ENCODE measurements around the gene SH3PXD2A.

SH3PXD2A gene

DNA sequence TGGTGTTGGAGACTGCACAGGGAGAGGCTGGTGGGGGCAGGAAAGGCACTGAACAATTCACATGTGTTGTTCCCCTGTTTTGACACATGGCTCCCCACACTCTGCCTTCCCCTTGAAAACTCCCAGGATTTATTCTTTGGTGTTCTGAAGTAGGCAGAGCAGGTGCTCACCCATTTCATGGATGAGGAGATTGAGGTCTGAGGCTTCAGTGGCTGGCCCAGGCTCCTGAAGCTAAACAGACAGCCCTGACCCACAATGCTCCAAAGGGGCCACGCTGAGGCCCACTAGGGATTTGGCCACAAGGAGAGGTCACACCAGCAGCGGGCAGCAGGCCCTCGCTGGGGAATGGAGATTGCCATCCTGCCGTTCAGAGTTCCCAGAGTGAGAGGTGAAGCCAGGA is 157.6 kb downstream of the SH3PXD2A start:
- H3K4me1 ChIP-seq (ENCODE audit: control insufficient read depth in 2 of 2, insufficient read depth in 2 of 2, low read length in 2 of 2): peaks cover 29 to 33% of the 10 kb centered on the region in 2 donors
- no peak overlapping the region for H3K9ac ChIP-seq (ENCODE audit: low read depth in 1 of 2, low read length in 2 of 2)

DNA sequence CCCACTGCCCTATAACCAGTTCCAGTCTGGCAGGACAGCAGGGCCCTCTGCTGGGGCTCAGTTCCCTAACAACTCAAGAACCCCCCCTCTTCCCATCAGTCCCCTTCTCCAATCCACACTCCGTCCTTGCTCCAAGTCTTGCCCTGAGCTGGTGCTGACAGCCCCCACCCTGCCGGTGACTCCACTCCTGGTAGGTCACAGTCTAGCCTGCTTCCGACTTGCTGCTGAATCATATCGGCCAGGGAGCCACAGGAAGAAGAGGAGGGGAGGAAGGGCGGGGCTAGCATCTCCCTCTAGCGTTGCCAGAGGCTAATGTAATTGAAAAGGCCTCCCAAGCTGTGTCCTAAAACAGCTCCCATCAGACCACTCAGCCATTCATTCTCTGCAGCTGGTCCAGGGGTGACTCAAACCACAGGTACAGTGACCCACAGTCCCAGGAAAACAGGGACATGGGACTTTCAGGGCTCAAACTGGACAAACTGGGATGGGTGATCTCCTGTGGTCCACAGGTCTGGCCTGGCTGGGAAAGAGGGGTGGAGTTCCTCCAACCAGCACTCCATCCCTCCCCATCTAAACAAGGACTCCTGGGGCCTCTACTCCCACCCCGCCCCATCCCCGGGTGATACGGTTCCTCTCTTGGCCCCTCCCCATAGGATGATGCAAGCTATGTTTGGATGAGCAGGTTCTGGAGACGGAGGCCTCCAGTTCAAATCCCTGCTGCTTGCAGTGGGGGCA is 158.8 kb downstream of the SH3PXD2A start:
- no peaks in the 10 kb centered on the region for H3K9me3 ChIP-seq (ENCODE audit: control insufficient read depth in 2 of 2, low read length in 2 of 2)
- no peaks in the 10 kb centered on the region for H3K27me3 ChIP-seq (ENCODE audit: control insufficient read depth in 2 of 2, insufficient read depth in 2 of 2, low read length in 2 of 2)
- peak overlapping the region in 1 of 2 donors; percentile 30 for H3K9ac ChIP-seq (ENCODE audit: low read depth in 1 of 2, low read length in 2 of 2)
- no peak overlapping the region for H3K4me3 ChIP-seq (ENCODE audit: low read length in 2 of 2)
- peaks cover 32 to 33% of the 10 kb centered on the region in 2 donors for H3K4me1 ChIP-seq (ENCODE audit: control insufficient read depth in 2 of 2, insufficient read depth in 2 of 2, low read length in 2 of 2)
- peaks cover 3 to 9% of the 10 kb centered on the region in 2 donors for H3K36me3 ChIP-seq (ENCODE audit: control insufficient read depth in 2 of 2, insufficient read depth in 2 of 2, low read length in 2 of 2)
- peak overlapping the region; percentile 66 to 83 for H3K27ac ChIP-seq (ENCODE audit: low read depth in 2 of 2, low read length in 2 of 2)

More for the DNA sequence above, 157.6 kb downstream of the SH3PXD2A start:
- no peaks in the 10 kb centered on the region for H3K9me3 ChIP-seq (ENCODE audit: control insufficient read depth in 2 of 2, low read length in 2 of 2)
- no peaks in the 10 kb centered on the region for H3K27me3 ChIP-seq (ENCODE audit: control insufficient read depth in 2 of 2, insufficient read depth in 2 of 2, low read length in 2 of 2)
- H3K27ac ChIP-seq (ENCODE audit: low read depth in 2 of 2, low read length in 2 of 2): no peak overlapping the region
- no peak overlapping the region for H3K4me3 ChIP-seq (ENCODE audit: low read length in 2 of 2)
- H3K36me3 ChIP-seq (ENCODE audit: control insufficient read depth in 2 of 2, insufficient read depth in 2 of 2, low read length in 2 of 2): peaks cover 3 to 9% of the 10 kb centered on the region in 2 donors

DNA sequence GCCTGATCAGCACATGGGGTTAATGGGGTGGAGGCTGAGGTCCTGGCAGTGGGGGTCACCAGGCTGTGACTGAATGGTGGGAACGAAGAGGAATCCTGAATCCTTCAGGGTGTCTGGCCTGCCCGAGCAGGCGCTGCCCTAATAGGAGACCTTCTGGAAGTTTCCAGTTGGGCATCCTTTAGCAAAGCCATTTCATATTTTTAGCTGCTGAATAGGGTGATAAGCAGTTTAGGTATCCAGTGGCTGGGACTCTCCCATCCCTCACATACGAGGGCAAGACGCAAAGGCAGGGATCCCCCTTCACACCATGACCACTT is 159.3 kb downstream of the SH3PXD2A start:
- Histone ChIP-seq H3K27me3 (ENCODE audit: control insufficient read depth in 2 of 2, insufficient read depth in 2 of 2, low read length in 2 of 2) (no peaks in the 10 kb centered on the region), H3K4me1 (ENCODE audit: control insufficient read depth in 2 of 2, insufficient read depth in 2 of 2, low read length in 2 of 2) (peaks cover 33 to 34% of the 10 kb centered on the region in 2 donors), H3K36me3 (ENCODE audit: control insufficient read depth in 2 of 2, insufficient read depth in 2 of 2, low read length in 2 of 2) (peaks cover 3 to 9% of the 10 kb centered on the region in 2 donors), H3K9me3 (ENCODE audit: control insufficient read depth in 2 of 2, low read length in 2 of 2) (no peaks in the 10 kb centered on the region), H3K4me3 (ENCODE audit: low read length in 2 of 2) (no peak overlapping the region), H3K27ac (ENCODE audit: low read depth in 2 of 2, low read length in 2 of 2) (peak overlapping the region; percentile 66 to 83), H3K9ac (ENCODE audit: low read depth in 1 of 2, low read length in 2 of 2) (peak overlapping the region in 1 of 2 donors; percentile 30)

DNA sequence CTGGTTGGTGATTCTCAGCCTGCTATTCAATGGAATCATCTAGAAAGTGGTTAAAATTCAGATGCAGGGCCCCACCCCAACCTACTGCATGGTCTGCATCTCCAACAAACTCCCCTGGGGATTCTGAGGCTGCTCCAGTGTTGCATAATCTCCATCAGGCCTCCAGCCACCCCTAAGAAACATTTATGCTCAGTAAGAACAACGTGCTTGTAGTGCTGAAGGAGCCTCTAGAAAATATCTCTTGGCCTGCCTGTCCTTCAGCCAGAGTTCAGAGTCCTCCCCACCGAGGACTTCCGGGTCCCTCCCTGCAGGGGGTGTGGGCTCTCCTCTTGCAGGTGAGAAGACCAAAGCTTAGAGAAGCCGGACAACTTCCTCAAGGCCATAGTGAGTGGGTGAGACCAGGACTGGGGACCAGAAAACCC is 159.8 kb downstream of the SH3PXD2A start:
- peaks cover 33 to 38% of the 10 kb centered on the region in 2 donors for H3K4me1 ChIP-seq (ENCODE audit: control insufficient read depth in 2 of 2, insufficient read depth in 2 of 2, low read length in 2 of 2)
- no peaks in the 10 kb centered on the region for H3K27me3 ChIP-seq (ENCODE audit: control insufficient read depth in 2 of 2, insufficient read depth in 2 of 2, low read length in 2 of 2)
- H3K27ac ChIP-seq (ENCODE audit: low read depth in 2 of 2, low read length in 2 of 2): peak overlapping the region; percentile 66 to 83
- no peaks in the 10 kb centered on the region for H3K9me3 ChIP-seq (ENCODE audit: control insufficient read depth in 2 of 2, low read length in 2 of 2)
- H3K4me3 ChIP-seq (ENCODE audit: low read length in 2 of 2): no peak overlapping the region
- H3K36me3 ChIP-seq (ENCODE audit: control insufficient read depth in 2 of 2, insufficient read depth in 2 of 2, low read length in 2 of 2): peaks cover 3 to 8% of the 10 kb centered on the region in 2 donors
- H3K9ac ChIP-seq (ENCODE audit: low read depth in 1 of 2, low read length in 2 of 2): peak overlapping the region in 1 of 2 donors; percentile 30

DNA sequence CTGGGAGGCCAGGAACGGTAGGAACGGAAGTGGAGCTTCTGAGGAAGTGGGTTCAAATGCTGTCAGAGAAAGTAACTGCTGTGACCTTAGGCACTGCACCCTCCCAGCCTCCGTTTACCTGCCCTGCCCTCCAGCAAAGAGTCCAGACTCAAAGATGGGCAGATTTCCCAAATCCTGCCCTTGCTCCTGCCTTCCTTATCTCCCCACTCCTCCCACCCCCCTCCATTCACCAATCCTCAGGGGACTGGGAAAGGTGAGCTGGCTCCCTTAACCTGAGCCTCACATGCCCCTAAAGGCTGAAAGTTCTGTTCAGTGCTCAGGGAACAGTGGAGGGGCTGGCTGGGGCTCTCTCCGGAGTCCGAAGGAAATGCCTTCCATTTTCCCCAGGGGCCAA is 161.6 kb downstream of the SH3PXD2A start:
- no peaks in the 10 kb centered on the region for H3K36me3 ChIP-seq (ENCODE audit: control insufficient read depth in 2 of 2, insufficient read depth in 2 of 2, low read length in 2 of 2)
- peaks cover 36 to 38% of the 10 kb centered on the region in 2 donors for H3K4me1 ChIP-seq (ENCODE audit: control insufficient read depth in 2 of 2, insufficient read depth in 2 of 2, low read length in 2 of 2)
- H3K27ac ChIP-seq (ENCODE audit: low read depth in 2 of 2, low read length in 2 of 2): no peak overlapping the region
- H3K4me3 ChIP-seq (ENCODE audit: low read length in 2 of 2): peak overlapping the region; percentile 28 to 49
- H3K27me3 ChIP-seq (ENCODE audit: control insufficient read depth in 2 of 2, insufficient read depth in 2 of 2, low read length in 2 of 2): no peaks in the 10 kb centered on the region
- H3K9ac ChIP-seq (ENCODE audit: low read depth in 1 of 2, low read length in 2 of 2): peak overlapping the region; percentile 17 to 23
- no peaks in the 10 kb centered on the region for H3K9me3 ChIP-seq (ENCODE audit: control insufficient read depth in 2 of 2, low read length in 2 of 2)

DNA sequence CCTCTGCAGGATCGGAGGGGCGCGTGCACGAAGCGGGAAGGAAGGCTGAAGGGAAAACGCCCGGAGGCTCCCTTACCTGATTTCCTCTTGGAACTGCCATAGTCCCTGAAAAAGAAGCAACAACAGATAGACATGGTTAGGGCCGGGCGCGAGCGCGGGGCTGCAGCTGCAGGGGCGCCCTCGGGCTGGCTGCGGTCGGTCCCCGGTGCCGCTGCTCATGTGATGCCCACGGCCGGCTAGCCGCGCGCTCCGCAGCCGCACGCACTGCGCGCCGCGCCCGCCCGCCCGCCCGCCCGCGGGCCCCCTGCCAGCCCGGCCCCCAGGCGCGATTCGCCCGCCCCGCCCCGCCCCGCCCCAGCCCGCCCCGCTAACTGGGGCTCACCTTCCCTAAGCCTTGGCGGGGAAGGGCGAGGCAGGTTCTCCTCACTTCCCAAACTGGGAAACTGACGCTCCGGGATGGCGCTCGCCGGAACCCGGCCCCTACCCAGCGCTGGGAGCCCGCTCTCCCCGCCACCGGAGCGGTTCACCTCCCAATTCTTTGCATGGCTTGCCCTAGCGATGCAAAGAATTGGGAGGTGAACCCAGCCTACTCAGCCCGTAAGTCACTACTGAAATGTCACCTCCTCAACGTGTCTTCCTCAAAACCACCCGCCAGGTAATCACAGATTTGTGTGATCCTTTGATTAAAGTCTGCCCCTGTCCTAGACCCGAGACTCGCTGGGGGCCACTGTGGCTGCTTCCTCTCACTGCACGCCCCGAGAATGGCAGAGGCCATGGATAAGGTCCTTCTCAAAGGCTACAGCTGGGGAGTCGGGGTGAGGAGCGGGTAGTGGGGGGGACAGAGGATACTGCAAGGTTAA is 162.2 kb downstream of the SH3PXD2A start:
- Histone ChIP-seq H3K27me3 (ENCODE audit: control insufficient read depth in 2 of 2, insufficient read depth in 2 of 2, low read length in 2 of 2) (no peaks in the 10 kb centered on the region), H3K9me3 (ENCODE audit: control insufficient read depth in 2 of 2, low read length in 2 of 2) (no peaks in the 10 kb centered on the region), H3K36me3 (ENCODE audit: control insufficient read depth in 2 of 2, insufficient read depth in 2 of 2, low read length in 2 of 2) (no peaks in the 10 kb centered on the region), H3K27ac (ENCODE audit: low read depth in 2 of 2, low read length in 2 of 2) (no peak overlapping the region), H3K4me1 (ENCODE audit: control insufficient read depth in 2 of 2, insufficient read depth in 2 of 2, low read length in 2 of 2) (peaks cover 41 to 43% of the 10 kb centered on the region in 2 donors), H3K9ac (ENCODE audit: low read depth in 1 of 2, low read length in 2 of 2) (peak overlapping the region; percentile 17 to 23), H3K4me3 (ENCODE audit: low read length in 2 of 2) (peak overlapping the region; percentile 47 to 59)

DNA sequence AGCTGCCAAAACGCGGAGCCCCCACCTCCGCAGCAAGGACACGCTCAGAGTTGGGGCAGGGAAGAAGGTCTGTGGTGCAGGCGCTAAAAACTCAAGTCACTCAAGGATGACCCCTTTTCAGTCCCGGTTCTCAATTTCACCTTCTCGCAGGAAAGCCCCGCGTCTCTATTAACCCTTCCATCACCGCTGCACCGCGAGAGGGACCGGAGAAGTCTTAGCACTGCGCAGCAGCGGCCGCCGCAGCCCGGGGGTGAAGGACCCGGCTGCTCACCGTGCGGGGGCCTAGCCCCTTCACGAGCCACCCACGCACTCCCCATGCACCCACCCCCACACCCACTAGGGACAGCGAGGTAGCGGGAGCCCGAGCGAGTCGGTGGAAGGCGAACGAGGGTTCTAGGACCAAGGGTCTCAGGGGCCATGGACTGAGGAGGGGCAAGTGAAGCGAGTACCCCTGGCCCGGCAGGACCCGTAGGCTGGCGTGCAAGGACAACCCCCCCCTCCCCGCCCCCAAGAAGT is 162.9 kb downstream of the SH3PXD2A start:
- no peak overlapping the region for H3K27ac ChIP-seq (ENCODE audit: low read depth in 2 of 2, low read length in 2 of 2)
- H3K9me3 ChIP-seq (ENCODE audit: control insufficient read depth in 2 of 2, low read length in 2 of 2): no peaks in the 10 kb centered on the region
- no peak overlapping the region for H3K9ac ChIP-seq (ENCODE audit: low read depth in 1 of 2, low read length in 2 of 2)
- H3K36me3 ChIP-seq (ENCODE audit: control insufficient read depth in 2 of 2, insufficient read depth in 2 of 2, low read length in 2 of 2): no peaks in the 10 kb centered on the region
- H3K27me3 ChIP-seq (ENCODE audit: control insufficient read depth in 2 of 2, insufficient read depth in 2 of 2, low read length in 2 of 2): no peaks in the 10 kb centered on the region
- peaks cover 43 to 46% of the 10 kb centered on the region in 2 donors for H3K4me1 ChIP-seq (ENCODE audit: control insufficient read depth in 2 of 2, insufficient read depth in 2 of 2, low read length in 2 of 2)
- peak overlapping the region; percentile 47 to 59 for H3K4me3 ChIP-seq (ENCODE audit: low read length in 2 of 2)

DNA sequence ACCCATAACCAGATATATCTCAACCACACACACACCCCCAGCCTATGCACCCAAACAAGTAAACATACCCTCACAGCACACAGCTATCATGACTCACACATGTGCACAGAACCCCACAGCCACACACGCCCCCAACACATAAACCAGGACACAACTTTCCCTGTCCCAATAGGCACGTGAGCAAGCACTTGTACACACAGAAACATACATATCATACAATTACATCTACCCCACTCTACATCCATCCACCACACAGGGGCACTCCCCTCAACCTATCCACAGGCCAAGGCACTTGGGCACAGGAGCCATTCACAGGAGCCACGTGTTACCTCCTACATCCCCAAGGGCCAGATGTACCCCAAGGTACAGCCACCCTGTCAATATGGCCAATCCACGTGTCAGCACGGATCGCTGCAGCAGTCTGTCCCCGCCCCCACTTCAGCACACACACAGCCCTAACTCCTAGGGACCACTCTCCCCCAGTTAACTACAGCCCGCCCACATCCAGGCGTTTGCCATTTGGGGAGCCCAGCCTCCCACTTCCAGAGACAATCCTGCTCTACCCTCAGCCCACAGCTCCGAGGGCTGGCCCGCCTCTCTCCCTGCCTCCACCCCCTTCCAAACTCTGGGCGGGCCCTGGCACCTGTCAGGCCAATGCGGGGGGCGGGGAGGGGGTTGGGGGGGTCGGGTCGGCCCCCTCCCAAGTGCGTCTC is 163.5 kb downstream of the SH3PXD2A start:
- H3K27me3 ChIP-seq (ENCODE audit: control insufficient read depth in 2 of 2, insufficient read depth in 2 of 2, low read length in 2 of 2): no peaks in the 10 kb centered on the region
- H3K27ac ChIP-seq (ENCODE audit: low read depth in 2 of 2, low read length in 2 of 2): no peak overlapping the region
- H3K9ac ChIP-seq (ENCODE audit: low read depth in 1 of 2, low read length in 2 of 2): no peak overlapping the region
- no peaks in the 10 kb centered on the region for H3K9me3 ChIP-seq (ENCODE audit: control insufficient read depth in 2 of 2, low read length in 2 of 2)
- H3K4me3 ChIP-seq (ENCODE audit: low read length in 2 of 2): peak overlapping the region in 1 of 2 donors; percentile 22
- peaks cover 43 to 46% of the 10 kb centered on the region in 2 donors for H3K4me1 ChIP-seq (ENCODE audit: control insufficient read depth in 2 of 2, insufficient read depth in 2 of 2, low read length in 2 of 2)
- H3K36me3 ChIP-seq (ENCODE audit: control insufficient read depth in 2 of 2, insufficient read depth in 2 of 2, low read length in 2 of 2): no peaks in the 10 kb centered on the region

DNA sequence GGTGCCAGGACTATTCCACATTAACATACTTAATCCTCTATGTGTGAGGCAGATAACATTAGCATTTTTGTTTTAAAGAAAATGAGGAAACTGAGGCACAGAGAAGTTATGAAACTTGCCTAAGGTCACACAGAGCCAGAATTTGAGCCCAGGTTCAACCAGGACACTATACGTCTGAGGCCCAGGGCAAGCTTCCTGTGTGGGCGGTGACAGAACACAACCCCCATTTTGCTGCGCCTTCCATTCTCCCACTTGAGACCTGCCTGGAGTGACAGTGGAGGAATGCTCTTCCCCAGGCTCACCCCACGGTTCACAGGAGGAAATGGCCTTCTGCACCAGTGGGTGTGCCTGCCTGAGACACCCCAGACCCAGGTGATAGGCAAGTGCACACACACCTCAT is 164.1 kb downstream of the SH3PXD2A start:
- no peak overlapping the region for H3K27ac ChIP-seq (ENCODE audit: low read depth in 2 of 2, low read length in 2 of 2)
- H3K9ac ChIP-seq (ENCODE audit: low read depth in 1 of 2, low read length in 2 of 2): no peak overlapping the region
- no peak overlapping the region for H3K4me3 ChIP-seq (ENCODE audit: low read length in 2 of 2)
- H3K27me3 ChIP-seq (ENCODE audit: control insufficient read depth in 2 of 2, insufficient read depth in 2 of 2, low read length in 2 of 2): no peaks in the 10 kb centered on the region
- no peaks in the 10 kb centered on the region for H3K36me3 ChIP-seq (ENCODE audit: control insufficient read depth in 2 of 2, insufficient read depth in 2 of 2, low read length in 2 of 2)
- H3K9me3 ChIP-seq (ENCODE audit: control insufficient read depth in 2 of 2, low read length in 2 of 2): no peaks in the 10 kb centered on the region
- H3K4me1 ChIP-seq (ENCODE audit: control insufficient read depth in 2 of 2, insufficient read depth in 2 of 2, low read length in 2 of 2): peaks cover 42 to 43% of the 10 kb centered on the region in 2 donors

Measured in mucosa of rectum (tissue), 2 donors.